Hematopoietic multipotent progenitor cell treated with erythropoietin and hydrocortisone succinate and interleukin-3 and kit ligand, for 6 days (in vitro differentiated cells): ENCODE results near the gene SENP3.
"Not testable (repeated sequence)": the region's sequence is repeated elsewhere in the genome, so short reads cannot be mapped to it uniquely, and the experiment has no call there.

Source experiments
- DNase-seq: peaks from one replicate; pipeline ENCODE4 v3.0.0-alpha.2; 2015

SENP3 gene

GRCh38 chr17:7597561-7597960 lies 35.8 kb downstream of the SENP3 start:
- DNase-seq = not testable (repeated sequence)

GRCh38 chr17:7606280-7606679 lies 44.6 kb downstream of the SENP3 start:
- DNase-seq = no peak

- no peak for DNase-seq
Measured at GRCh38 chr17:7610641-7611040, 48.9 kb downstream of the SENP3 start.

DNA sequence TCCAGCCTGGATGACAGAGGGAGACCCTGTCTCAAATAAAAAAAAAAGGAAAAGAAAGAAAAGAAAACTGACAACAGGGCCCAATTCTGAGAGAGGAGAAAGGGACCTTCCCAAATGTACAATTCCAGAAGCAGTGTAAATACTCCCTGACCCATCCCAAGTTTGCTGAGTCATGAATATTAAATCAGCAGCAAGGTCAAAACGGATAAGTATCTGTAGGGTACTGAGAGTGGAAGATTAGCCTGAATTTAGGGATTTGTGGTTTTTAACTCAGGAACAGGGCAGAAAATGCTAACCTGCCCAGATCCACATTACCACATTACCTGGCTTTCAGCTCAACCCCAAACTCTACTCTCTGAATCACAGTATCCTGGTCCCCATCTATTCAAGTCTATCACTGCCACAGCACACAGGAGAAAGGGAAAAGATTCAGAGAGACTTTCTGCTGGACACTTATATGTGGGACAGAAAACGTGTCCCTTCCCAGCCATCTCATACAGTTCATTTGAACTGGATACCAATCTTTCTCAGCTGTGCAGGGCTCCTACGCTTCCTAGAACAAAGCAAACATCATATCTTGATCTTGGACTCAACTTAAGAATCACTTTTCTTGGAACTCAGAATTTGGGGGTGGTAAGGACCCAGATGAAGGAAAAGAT lies 50.0 kb downstream of the SENP3 start:
- DNase-seq = no peak

DNA sequence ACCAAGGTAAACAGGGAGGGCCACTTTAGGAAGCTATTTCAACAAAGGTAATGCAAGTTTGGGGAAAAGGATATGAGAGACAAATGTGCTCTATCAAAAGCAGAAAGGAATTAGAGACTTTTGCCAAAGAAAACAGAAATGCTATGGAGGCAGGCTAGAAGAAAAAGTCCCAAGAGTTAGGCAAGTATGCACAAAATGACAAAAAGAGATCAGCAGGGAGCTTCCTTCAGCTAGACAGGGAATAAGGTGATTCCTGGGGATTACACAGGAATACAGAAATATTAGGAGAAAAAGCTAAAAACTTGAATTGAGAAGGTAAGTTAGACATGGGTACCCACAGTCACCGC lies 50.5 kb downstream of the SENP3 start:
- no peak for DNase-seq

- DNase-seq = no peak
Measured at GRCh38 chr17:7613769-7614424, 52.2 kb downstream of the SENP3 start.

DNA sequence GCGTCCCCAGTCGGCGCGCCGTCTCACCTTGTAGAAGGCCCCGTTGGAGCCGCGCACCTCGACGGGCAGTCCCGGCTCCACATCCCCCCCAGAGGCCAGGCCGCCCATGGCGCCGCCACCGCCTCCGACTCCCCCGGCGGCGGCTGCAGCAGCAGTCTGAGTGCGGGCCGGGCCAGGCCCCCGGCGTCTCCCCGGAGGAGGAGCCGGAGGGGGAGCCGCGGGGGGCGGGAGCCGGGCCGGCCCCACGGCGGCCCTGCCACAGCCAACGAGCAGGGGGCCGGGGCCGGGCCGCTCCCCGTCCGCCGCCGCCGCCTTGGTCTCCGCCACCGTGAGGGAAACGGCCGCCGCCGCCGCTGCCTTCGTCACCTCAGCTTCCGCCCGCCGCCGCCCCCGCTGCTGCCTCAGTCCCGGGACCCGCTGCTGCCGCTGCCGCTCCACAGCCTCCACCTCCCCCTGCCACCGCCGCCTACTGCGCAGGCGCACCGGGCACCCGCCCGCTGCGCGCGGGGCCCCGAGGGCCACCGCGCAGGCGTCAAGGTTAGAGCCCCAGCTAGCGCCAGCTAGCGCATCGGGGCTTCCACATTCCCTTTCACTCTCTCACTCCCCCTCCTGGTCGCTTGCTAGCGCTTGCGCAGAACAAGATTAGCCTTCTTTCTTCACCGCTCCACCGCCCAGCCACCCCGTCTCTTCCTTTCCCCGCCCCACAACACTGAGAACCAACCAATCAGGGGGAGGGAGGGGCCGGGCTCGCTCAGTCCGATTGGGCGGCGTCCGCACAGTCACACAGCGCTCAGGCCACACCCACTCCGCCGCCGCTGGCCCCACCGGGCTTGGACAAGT lies 52.9 kb downstream of the SENP3 start, which contains the start of gene FXR2:
Gene FXR2, minus strand, starts transcription at position 473 of the 840 bp plus-strand sequence. Its CDS starts 365 bp downstream, at position 108.
- DNase-seq = peak; percentile 100

- no peak for DNase-seq
Measured at GRCh38 chr17:7615265-7615747, 53.6 kb downstream of the SENP3 start.

DNA sequence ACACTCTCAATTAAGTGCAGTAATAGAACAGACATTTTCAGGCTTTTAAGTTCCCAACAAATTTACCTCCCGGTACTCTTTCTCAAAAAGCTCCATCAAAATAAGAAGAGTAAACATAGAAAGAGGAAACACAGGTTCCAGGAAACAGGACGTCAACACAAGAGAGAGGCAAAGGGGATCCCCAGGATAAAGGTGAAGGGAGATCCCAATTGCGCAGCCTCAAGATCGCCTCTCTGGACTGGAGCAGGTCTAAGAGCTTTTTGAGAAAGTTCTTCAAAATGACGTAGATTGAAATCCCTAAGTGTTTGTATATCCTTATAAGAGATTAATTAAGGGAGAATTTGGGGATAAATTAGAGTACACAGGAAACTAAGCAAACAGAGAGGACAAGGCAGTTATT lies 56.9 kb downstream of the SENP3 start:
- no peak for DNase-seq

DNA sequence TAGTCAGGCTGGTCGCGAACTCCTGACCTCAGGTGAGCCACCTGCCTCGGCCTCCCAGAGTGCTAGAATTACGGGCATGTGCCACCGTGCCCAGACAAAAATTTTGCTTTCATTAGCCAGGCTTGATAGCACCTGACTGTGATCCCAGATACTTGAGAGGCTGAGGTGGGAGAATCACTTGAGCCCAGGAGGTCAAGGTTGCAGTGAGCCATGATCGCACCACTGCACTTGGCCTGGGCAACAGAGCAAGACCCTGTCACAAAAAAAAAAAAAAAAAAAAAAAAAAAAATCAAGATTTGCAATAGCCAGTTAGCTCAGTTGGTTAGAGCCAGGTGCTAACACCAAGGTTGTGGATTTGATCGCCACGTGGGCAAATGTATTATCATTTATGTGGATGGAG lies 59.1 kb downstream of the SENP3 start:
- DNase-seq = no peak
